ENCODE data around the gene GDPD4.

GDPD4 gene

GRCh38 chr11:77244277-77245027 lies 57.0 kb downstream of the GDPD4 start:
- DNase-seq (ENCODE audit: low read depth, low spot score) = no peak
- H3K27me3 ChIP-seq (ENCODE audit: control insufficient read depth, insufficient read depth, low read length) = no peaks in the 10 kb centered on the region
- H3K4me1 ChIP-seq (ENCODE audit: control insufficient read depth, insufficient read depth, low read length) = no peaks in the 10 kb centered on the region
- no peaks in the 10 kb centered on the region for H3K36me3 ChIP-seq (ENCODE audit: control insufficient read depth, insufficient read depth, low read length)
- no peaks in the 10 kb centered on the region for H3K9me3 ChIP-seq (ENCODE audit: control insufficient read depth, insufficient read depth, low read length)
- H3K4me3 ChIP-seq (ENCODE audit: low read length) = no peak overlapping the region
- WGBS (ENCODE audit: insufficient coverage, insufficient read length) = no CpG with 5 or more reads among the region's 7 CpGs
- H3K27ac ChIP-seq (ENCODE audit: low read length) = no peak overlapping the region

GRCh38 chr11:77236901-77237300 lies 64.6 kb downstream of the GDPD4 start:
- Histone ChIP-seq H3K27me3 (ENCODE audit: control insufficient read depth, insufficient read depth, low read length) (no peaks in the 10 kb centered on the region), H3K4me3 (ENCODE audit: low read length) (no peak overlapping the region), H3K9me3 (ENCODE audit: control insufficient read depth, insufficient read depth, low read length) (no peaks in the 10 kb centered on the region), H3K36me3 (ENCODE audit: control insufficient read depth, insufficient read depth, low read length) (no peaks in the 10 kb centered on the region), H3K4me1 (ENCODE audit: control insufficient read depth, insufficient read depth, low read length) (no peaks in the 10 kb centered on the region), H3K27ac (ENCODE audit: low read length) (no peak overlapping the region)
- no peak for DNase-seq (ENCODE audit: low read depth, low spot score)

- no CpG with 5 or more reads among the region's 3 CpGs for WGBS (ENCODE audit: insufficient coverage, insufficient read length)
Measured at GRCh38 chr11:77233011-77233410, 68.5 kb downstream of the GDPD4 start.

GRCh38 chr11:77232242-77232641 lies 69.2 kb downstream of the GDPD4 start:
- no peaks in the 10 kb centered on the region for H3K27me3 ChIP-seq (ENCODE audit: control insufficient read depth, insufficient read depth, low read length)
- no peaks in the 10 kb centered on the region for H3K4me1 ChIP-seq (ENCODE audit: control insufficient read depth, insufficient read depth, low read length)
- no peak for DNase-seq (ENCODE audit: low read depth, low spot score)
- no peak overlapping the region for H3K4me3 ChIP-seq (ENCODE audit: low read length)
- no peaks in the 10 kb centered on the region for H3K9me3 ChIP-seq (ENCODE audit: control insufficient read depth, insufficient read depth, low read length)
- no peak overlapping the region for H3K27ac ChIP-seq (ENCODE audit: low read length)
- WGBS (ENCODE audit: insufficient coverage, insufficient read length) = no CpG with 5 or more reads among the region's 4 CpGs
- no peaks in the 10 kb centered on the region for H3K36me3 ChIP-seq (ENCODE audit: control insufficient read depth, insufficient read depth, low read length)

More at GRCh38 chr11:77233011-77233410, 68.5 kb downstream of the GDPD4 start:
- Histone ChIP-seq H3K27ac (ENCODE audit: low read length) (no peak overlapping the region), H3K27me3 (ENCODE audit: control insufficient read depth, insufficient read depth, low read length) (no peaks in the 10 kb centered on the region), H3K4me1 (ENCODE audit: control insufficient read depth, insufficient read depth, low read length) (no peaks in the 10 kb centered on the region), H3K36me3 (ENCODE audit: control insufficient read depth, insufficient read depth, low read length) (no peaks in the 10 kb centered on the region), H3K9me3 (ENCODE audit: control insufficient read depth, insufficient read depth, low read length) (no peaks in the 10 kb centered on the region), H3K4me3 (ENCODE audit: low read length) (no peak overlapping the region)
- DNase-seq (ENCODE audit: low read depth, low spot score) = no peak

- H3K9me3 ChIP-seq (ENCODE audit: control insufficient read depth, insufficient read depth, low read length) = no peaks in the 10 kb centered on the region
- no peaks in the 10 kb centered on the region for H3K36me3 ChIP-seq (ENCODE audit: control insufficient read depth, insufficient read depth, low read length)
- no peak for DNase-seq (ENCODE audit: low read depth, low spot score)
- no peaks in the 10 kb centered on the region for H3K4me1 ChIP-seq (ENCODE audit: control insufficient read depth, insufficient read depth, low read length)
- H3K27me3 ChIP-seq (ENCODE audit: control insufficient read depth, insufficient read depth, low read length) = no peaks in the 10 kb centered on the region
- H3K27ac ChIP-seq (ENCODE audit: low read length) = no peak overlapping the region
- WGBS (ENCODE audit: insufficient coverage, insufficient read length) = no CpG with 5 or more reads among the region's 1 CpG
- H3K4me3 ChIP-seq (ENCODE audit: low read length) = no peak overlapping the region
Measured at GRCh38 chr11:77231800-77232199, 69.7 kb downstream of the GDPD4 start.

GRCh38 chr11:77230878-77231605 lies 70.4 kb downstream of the GDPD4 start:
- Histone ChIP-seq H3K4me3 (ENCODE audit: low read length) (no peak overlapping the region), H3K27ac (ENCODE audit: low read length) (no peak overlapping the region), H3K36me3 (ENCODE audit: control insufficient read depth, insufficient read depth, low read length) (no peaks in the 10 kb centered on the region), H3K4me1 (ENCODE audit: control insufficient read depth, insufficient read depth, low read length) (no peaks in the 10 kb centered on the region), H3K9me3 (ENCODE audit: control insufficient read depth, insufficient read depth, low read length) (no peaks in the 10 kb centered on the region), H3K27me3 (ENCODE audit: control insufficient read depth, insufficient read depth, low read length) (no peaks in the 10 kb centered on the region)
- no peak for DNase-seq (ENCODE audit: low read depth, low spot score)
- WGBS (ENCODE audit: insufficient coverage, insufficient read length) = no CpG with 5 or more reads among the region's 5 CpGs

- no CpG with 5 or more reads among the region's 9 CpGs for WGBS (ENCODE audit: insufficient coverage, insufficient read length)
- Histone ChIP-seq H3K27ac (ENCODE audit: low read length) (no peak overlapping the region), H3K9me3 (ENCODE audit: control insufficient read depth, insufficient read depth, low read length) (no peaks in the 10 kb centered on the region), H3K4me1 (ENCODE audit: control insufficient read depth, insufficient read depth, low read length) (no peaks in the 10 kb centered on the region), H3K4me3 (ENCODE audit: low read length) (no peak overlapping the region), H3K36me3 (ENCODE audit: control insufficient read depth, insufficient read depth, low read length) (no peaks in the 10 kb centered on the region), H3K27me3 (ENCODE audit: control insufficient read depth, insufficient read depth, low read length) (no peaks in the 10 kb centered on the region)
- no peak for DNase-seq (ENCODE audit: low read depth, low spot score)
Measured at GRCh38 chr11:77223797-77224196, 77.7 kb downstream of the GDPD4 start.

- H3K27ac ChIP-seq (ENCODE audit: low read length) = no peak overlapping the region
- no CpG with 5 or more reads among the region's 2 CpGs for WGBS (ENCODE audit: insufficient coverage, insufficient read length)
- H3K4me1 ChIP-seq (ENCODE audit: control insufficient read depth, insufficient read depth, low read length) = no peaks in the 10 kb centered on the region
- no peaks in the 10 kb centered on the region for H3K9me3 ChIP-seq (ENCODE audit: control insufficient read depth, insufficient read depth, low read length)
- H3K4me3 ChIP-seq (ENCODE audit: low read length) = no peak overlapping the region
- no peaks in the 10 kb centered on the region for H3K27me3 ChIP-seq (ENCODE audit: control insufficient read depth, insufficient read depth, low read length)
- DNase-seq (ENCODE audit: low read depth, low spot score) = no peak
- H3K36me3 ChIP-seq (ENCODE audit: control insufficient read depth, insufficient read depth, low read length) = no peaks in the 10 kb centered on the region
Measured at GRCh38 chr11:77217156-77217555, 84.3 kb downstream of the GDPD4 start.

GRCh38 chr11:77215106-77215505 lies 86.4 kb downstream of the GDPD4 start:
- Histone ChIP-seq H3K27me3 (ENCODE audit: control insufficient read depth, insufficient read depth, low read length) (no peaks in the 10 kb centered on the region), H3K36me3 (ENCODE audit: control insufficient read depth, insufficient read depth, low read length) (no peaks in the 10 kb centered on the region), H3K9me3 (ENCODE audit: control insufficient read depth, insufficient read depth, low read length) (no peaks in the 10 kb centered on the region), H3K27ac (ENCODE audit: low read length) (no peak overlapping the region), H3K4me3 (ENCODE audit: low read length) (no peak overlapping the region), H3K4me1 (ENCODE audit: control insufficient read depth, insufficient read depth, low read length) (no peaks in the 10 kb centered on the region)
- DNase-seq (ENCODE audit: low read depth, low spot score) = no peak
- WGBS (ENCODE audit: insufficient coverage, insufficient read length) = no CpG with 5 or more reads among the region's 3 CpGs

GRCh38 chr11:77214557-77214956 lies 86.9 kb downstream of the GDPD4 start:
- H3K27me3 ChIP-seq (ENCODE audit: control insufficient read depth, insufficient read depth, low read length) = no peaks in the 10 kb centered on the region
- H3K4me3 ChIP-seq (ENCODE audit: low read length) = no peak overlapping the region
- H3K9me3 ChIP-seq (ENCODE audit: control insufficient read depth, insufficient read depth, low read length) = no peaks in the 10 kb centered on the region
- no peaks in the 10 kb centered on the region for H3K36me3 ChIP-seq (ENCODE audit: control insufficient read depth, insufficient read depth, low read length)
- DNase-seq (ENCODE audit: low read depth, low spot score) = no peak
- no peaks in the 10 kb centered on the region for H3K4me1 ChIP-seq (ENCODE audit: control insufficient read depth, insufficient read depth, low read length)
- H3K27ac ChIP-seq (ENCODE audit: low read length) = no peak overlapping the region
- no CpG with 5 or more reads among the region's 9 CpGs for WGBS (ENCODE audit: insufficient coverage, insufficient read length)
